SW480 (cell line): ENCODE data around the gene TAF9.
A peak's percentile ranks its signal among the peaks of the same experiment; 100 is the strongest.
"Not testable (repeated sequence)": the region's sequence is repeated elsewhere in the genome, so short reads cannot be mapped to it uniquely, and the experiment has no call there.

Experiments used
- DNase-seq: peaks from one replicate; pipeline ENCODE4 v3.0.0-alpha.2; 2016; ENCODE audit warnings: low spot score

The TAF9 gene

GRCh38 chr5:69369340-69370121 is at the start of gene TAF9, which contains the start of the genes AK6 and RAD17:
Gene TAF9, minus strand, starts transcription at chr5:69369520. Its CDS starts 3,783 bp downstream, at chr5:69365737.
Gene AK6, minus strand, starts transcription at chr5:69369520. Its CDS starts 30 bp downstream, at chr5:69369490.
Gene RAD17, plus strand, starts transcription at chr5:69369818. Its CDS starts 2,391 bp downstream, at chr5:69372209.
- peak; percentile 87 for DNase-seq

- DNase-seq, result no peak
These were observed 49.2 kb upstream of the TAF9 start for GRCh38 chr5:69418554-69418953.

- no peak for DNase-seq
These were observed 47.4 kb upstream of the TAF9 start for GRCh38 chr5:69416699-69417098.

- peak; percentile 20 for DNase-seq
These were observed 46.9 kb upstream of the TAF9 start for GRCh38 chr5:69416180-69416579.

GRCh38 chr5:69415584-69415958 is 46.3 kb upstream of the TAF9 start:
- DNase-seq, result peak; percentile 34

- DNase-seq, result peak; percentile 92
These were observed 45.7 kb upstream of the TAF9 start, which contains the start of gene MARVELD2 for GRCh38 chr5:69414885-69415583. Gene MARVELD2, plus strand, starts transcription at chr5:69415116. Its CDS starts 4,270 bp downstream, at chr5:69419386.

GRCh38 chr5:69404659-69405330 is 35.5 kb upstream of the TAF9 start:
- DNase-seq, result peak; percentile 4

GRCh38 chr5:69378376-69378775 is 9.1 kb upstream of the TAF9 start:
- DNase-seq, result no peak

GRCh38 chr5:69374911-69375446 is 5.7 kb upstream of the TAF9 start:
- DNase-seq, result no peak

- no peak for DNase-seq
These were observed 3.1 kb upstream of the TAF9 start for GRCh38 chr5:69372394-69372793.

GRCh38 chr5:69370335-69370734 is 1.0 kb upstream of the TAF9 start:
- DNase-seq, result not testable (repeated sequence)

- peak; percentile 33 for DNase-seq
These were observed 621 bp downstream of the TAF9 start for GRCh38 chr5:69368458-69369339.

- DNase-seq, result no peak
These were observed 1.5 kb downstream of the TAF9 start for GRCh38 chr5:69367697-69368279.

- no peak for DNase-seq
These were observed 4.5 kb downstream of the TAF9 start for GRCh38 chr5:69364850-69365249.

GRCh38 chr5:69364414-69364813 is 4.9 kb downstream of the TAF9 start:
- peak; percentile 31 for DNase-seq

- no peak for DNase-seq
These were observed 8.9 kb downstream of the TAF9 start for GRCh38 chr5:69360442-69360841.

GRCh38 chr5:69359699-69360098 is 9.6 kb downstream of the TAF9 start:
- no peak for DNase-seq

GRCh38 chr5:69350664-69351063 is 18.7 kb downstream of the TAF9 start:
- no peak for DNase-seq

GRCh38 chr5:69343083-69343482 is 26.2 kb downstream of the TAF9 start:
- DNase-seq, result no peak

- DNase-seq, result no peak
These were observed 27.7 kb downstream of the TAF9 start for GRCh38 chr5:69341520-69342161.
